Thyroid gland (tissue), 4 donors: Measurements from ENCODE around the gene DNER.
"Not testable (repeated sequence)": the region's sequence is repeated elsewhere in the genome, so short reads cannot be mapped to it uniquely, and the experiment has no call there.

ENCODE experiments used
- POLR2A ChIP-seq, 2 donors: fragments of 450-650 bp; IDR thresholded peaks; one replicate each; pipeline ENCODE4 v1.6.1; 2017; ENCODE audit warnings: antibody characterized with exemption in 2 of 2, mild to moderate bottlenecking in 2 of 2, moderate library complexity in 1 of 2
- TF ChIP-seq, protein P1 (sequence below), 6 experiments: fragments of 200-600 bp in 3 of 6; fragments of 450-650 bp in 3 of 6; sonication (generic) in 3 of 6; IDR thresholded peaks; one replicate each; pipeline ENCODE4 v1.5.1; 2016 to 2019; ENCODE audit warnings: antibody characterized with exemption in 6 of 6, mild to moderate bottlenecking in 2 of 6, inconsistent platforms in 1 of 6, moderate library complexity in 1 of 6

DNA sequence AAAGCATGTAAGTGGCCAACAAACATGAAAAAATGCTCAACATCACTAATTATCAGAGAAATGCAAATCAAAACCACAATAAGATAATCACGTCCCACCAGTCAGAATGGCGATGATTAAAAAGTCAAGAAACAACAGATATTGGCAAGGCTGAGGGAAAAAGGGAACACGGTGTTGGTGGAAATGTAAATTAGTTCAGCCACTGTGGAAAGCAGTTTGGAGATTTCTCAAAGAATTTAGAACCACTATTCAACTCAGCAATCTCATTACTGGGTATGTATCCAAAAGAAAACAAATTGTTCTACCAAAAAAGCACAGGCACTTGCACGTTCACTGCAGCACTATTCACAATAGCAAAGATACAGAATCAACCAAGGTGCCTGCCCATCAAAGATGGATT lies 341.0 kb downstream of the DNER start:
- TF ChIP-seq, protein P1, sequence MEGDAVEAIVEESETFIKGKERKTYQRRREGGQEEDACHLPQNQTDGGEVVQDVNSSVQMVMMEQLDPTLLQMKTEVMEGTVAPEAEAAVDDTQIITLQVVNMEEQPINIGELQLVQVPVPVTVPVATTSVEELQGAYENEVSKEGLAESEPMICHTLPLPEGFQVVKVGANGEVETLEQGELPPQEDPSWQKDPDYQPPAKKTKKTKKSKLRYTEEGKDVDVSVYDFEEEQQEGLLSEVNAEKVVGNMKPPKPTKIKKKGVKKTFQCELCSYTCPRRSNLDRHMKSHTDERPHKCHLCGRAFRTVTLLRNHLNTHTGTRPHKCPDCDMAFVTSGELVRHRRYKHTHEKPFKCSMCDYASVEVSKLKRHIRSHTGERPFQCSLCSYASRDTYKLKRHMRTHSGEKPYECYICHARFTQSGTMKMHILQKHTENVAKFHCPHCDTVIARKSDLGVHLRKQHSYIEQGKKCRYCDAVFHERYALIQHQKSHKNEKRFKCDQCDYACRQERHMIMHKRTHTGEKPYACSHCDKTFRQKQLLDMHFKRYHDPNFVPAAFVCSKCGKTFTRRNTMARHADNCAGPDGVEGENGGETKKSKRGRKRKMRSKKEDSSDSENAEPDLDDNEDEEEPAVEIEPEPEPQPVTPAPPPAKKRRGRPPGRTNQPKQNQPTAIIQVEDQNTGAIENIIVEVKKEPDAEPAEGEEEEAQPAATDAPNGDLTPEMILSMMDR (IDR thresholded peaks at IDR 0.05): not testable (repeated sequence)
- not testable (repeated sequence) for TF ChIP-seq POLR2A (IDR thresholded peaks at IDR 0.05)
